DMS 273 (cell line): ENCODE data around the gene KIF1A.

Experiments
- DNase-seq: peaks from one replicate; lab custom pipeline; 2025; ENCODE audit not compliant: unreplicated experiment; lab: John Stamatoyannopoulos, UW

KIF1A gene

DNA sequence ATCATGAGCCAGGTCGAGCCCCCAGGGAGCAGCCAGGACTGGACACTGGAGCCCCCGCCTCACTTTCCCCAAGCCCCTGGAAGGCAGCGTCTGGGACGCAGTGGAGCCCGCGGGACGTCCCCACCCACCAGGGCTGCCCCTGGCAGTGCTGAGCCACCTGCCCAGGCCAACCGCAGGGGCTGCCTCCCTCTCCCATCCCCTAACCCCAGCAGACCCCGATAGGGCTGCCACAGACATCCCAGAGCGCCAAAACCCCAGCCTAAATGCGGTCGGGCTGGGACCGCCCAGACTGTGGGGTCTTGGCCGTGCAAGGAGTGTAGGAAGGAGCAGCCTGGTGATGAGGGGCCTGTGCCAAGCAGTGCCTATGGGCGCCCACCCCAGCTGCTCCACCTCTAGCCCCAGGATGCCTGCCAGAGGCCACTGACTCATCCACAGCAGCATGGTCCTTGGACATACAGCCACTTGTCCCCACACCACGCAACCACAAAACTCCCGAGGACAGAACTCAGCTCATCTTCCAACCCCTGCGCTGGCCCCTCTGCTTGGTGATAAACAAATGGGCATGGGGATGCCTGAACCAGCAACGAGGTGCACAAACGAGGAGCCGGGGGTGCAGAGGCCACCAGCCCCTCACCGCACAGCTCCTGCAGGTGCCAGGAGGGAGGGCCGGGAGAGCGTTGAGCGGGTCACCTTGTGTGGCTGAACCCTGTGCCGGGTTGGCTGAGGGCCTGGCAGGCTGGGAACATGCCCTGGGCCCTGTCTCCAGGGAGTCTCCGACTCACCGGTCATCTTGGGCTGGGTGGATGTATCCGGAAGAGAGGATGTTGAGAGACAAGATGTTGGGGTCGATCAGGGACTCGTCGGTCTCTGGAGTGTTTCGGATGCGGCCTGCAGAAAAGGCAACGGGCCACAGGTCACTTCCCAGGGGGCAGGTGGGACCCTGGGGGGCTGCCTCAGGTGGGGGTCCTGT is 83.5 kb downstream of the KIF1A start:
- DNase-seq, result no peak

DNA sequence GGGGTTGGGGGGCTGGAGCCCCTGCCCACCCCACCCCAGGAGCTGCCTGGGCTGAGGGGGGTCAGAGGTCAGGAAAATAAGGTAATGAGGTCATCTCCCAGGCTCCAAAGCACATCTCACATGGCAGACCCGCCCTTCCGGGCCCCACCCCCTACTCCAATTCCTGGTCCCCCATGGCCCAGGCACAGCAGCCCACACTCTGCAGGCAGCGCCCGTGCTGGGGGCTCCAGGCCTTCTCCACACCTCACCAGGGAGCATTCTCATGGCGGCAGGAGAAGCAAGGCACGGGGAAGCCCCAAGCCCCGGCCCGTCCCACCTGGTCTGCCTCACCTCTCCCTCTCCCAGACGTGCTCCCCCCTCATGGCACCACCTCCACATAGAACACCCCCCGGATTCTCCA is 84.5 kb downstream of the KIF1A start:
- no peak for DNase-seq

DNA sequence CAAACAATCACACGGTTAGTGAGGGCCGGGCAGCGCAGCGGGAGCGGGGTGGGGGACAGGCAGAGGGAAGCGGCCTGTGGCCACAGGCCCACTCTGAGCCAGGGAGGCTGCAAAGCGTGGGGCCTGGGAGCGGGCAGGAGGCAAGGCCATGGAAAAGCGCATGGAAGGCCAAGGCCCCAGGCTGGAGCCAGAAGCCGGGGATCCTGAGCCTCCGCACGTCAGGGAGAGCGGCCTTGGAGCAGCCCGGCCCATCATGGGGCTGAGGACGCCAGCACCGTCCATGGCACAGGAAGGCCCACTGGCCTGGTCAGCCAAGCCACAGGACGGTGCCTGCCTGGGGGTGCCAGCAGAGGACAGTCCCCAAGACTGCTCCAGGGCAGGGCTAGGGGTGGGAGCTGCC is 85.3 kb downstream of the KIF1A start:
- DNase-seq, result no peak

DNA sequence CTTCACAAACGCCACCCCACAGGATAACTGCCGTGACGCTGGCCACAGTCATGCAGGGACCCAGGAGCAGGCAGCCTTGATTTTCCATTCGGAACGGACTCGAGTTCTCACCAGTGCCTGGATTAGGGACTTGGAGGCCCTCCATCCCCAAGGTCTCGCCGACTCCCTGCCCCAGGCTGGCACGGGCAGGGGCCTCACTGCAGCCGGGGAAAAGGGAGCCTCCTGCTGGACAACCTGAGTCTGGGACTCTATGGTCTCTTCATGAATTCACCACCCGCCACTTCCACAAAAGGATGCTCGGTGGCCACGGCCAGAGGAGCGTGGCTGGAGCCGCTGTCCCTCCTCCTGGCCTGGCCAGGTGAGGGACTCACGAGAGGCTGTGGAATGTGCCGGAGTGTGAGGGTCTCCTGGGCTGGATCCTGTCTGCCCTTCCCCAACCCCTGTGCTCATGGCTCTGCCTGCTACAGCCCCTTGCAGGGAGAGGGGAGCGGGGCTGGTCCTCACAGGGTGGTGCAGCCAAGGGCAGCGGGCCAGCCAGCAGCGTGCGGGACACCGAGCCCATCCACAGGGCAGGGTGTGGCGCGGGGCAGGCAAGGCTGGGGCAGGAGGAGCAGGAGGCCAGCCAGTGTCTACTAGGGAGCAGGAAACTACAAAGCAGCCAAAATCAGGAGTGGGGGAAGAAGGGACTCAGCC is 86.1 kb downstream of the KIF1A start:
- DNase-seq, result peak; percentile 41

DNA sequence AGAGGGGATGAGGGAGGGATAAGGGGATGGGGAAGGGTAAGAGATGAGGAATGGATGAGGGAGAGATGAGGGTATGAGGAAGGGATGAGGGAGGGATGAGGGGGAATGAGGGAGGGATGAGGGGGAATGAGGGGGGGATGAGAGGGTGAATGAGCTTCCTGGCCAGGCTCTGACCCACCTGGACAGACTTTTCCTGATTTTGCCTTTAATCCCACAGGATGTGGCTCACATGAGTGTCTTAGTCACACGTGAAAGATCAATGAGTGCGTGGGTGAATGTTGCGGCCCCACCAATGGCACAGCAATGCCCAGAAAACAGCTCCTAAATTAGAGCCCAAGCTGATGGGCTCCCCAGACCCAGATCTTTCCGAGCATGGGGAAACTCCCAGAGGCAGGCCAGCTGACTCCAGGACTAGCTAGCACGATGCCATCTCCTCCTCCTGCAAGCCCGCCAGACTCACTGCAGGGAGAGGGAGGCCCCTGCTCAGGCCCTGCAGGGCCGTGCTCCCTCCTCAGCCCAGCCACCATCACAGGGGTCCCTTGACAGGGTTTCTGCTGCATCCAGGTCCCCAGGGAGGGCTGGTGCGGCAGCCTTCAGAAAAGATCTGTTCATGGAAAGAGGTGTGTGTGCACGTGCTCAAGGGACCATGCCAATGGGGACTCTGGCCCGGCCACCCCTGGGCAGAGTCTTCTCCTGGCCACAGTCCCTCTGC is 87.0 kb downstream of the KIF1A start:
- peak; percentile 23 for DNase-seq

DNA sequence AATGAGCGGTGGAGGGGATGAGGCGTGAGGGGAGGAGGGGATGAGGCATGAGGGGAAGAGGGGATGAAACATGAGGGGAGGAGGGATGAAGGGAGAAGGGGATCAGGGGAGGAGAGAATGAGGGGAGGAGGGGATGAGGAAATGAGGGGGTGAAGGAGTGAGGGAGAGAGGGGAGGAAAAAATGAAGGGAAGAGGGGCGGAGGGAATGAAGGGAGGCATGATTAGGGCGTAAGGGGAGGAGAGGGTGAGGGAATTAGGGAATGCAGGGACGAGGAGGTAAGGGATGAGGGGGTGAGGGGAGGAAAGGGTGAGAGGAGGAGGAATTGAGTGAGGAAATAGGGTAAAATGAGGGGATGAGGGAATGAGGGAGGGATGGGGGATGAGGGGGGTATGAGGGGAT is 87.8 kb downstream of the KIF1A start:
- no peak for DNase-seq

DNA sequence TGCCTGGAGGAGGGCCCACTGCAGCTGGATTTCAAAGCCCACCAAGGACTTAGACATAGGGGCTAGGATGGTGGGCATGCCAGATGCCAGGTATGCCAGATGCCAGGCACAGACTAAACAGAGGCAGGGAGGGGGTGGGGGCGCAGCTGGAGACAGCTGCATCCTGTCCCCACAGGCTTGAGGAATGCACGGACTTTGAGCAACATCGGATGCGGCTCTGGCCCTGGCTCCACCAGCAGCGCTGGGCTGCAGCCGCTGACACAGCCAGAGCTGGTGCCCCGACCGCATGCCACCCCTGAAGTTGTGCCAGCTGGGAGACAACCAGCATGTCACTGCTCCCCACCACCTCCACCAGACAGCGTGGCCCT is 88.9 kb downstream of the KIF1A start:
- DNase-seq, result no peak

DNA sequence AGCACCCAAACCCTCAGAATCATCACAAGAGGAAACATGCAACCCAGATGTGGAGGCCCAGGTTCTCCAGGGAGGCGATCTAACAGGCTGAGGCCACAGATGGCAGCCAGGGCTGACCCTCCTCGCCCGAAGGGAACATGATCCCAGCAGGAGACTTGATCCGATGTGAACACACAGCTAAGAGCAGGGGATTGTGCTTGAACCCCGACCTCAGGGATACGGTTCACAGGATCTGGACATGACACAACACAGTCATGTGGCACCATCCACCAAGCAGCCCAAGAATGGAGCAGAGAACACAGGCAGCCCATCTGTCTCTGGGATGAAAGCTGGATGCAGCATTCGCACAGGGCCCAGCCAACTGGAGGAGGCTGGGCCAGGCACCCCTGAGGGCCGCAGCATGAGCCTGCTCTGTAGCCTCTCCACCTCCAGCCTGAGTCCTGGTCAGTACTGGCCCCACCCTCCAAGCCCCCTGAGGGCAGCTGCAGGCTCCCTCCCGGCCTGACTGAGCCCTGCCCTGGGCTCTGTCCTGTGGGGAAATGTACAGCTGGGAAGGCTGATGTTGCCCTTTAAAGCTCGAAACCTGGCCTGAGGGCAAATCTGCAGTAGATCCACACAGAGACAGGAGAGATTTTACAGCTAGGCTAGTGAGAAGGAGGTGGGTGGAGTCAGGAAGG is 89.4 kb downstream of the KIF1A start:
- peak; percentile 72 for DNase-seq

DNA sequence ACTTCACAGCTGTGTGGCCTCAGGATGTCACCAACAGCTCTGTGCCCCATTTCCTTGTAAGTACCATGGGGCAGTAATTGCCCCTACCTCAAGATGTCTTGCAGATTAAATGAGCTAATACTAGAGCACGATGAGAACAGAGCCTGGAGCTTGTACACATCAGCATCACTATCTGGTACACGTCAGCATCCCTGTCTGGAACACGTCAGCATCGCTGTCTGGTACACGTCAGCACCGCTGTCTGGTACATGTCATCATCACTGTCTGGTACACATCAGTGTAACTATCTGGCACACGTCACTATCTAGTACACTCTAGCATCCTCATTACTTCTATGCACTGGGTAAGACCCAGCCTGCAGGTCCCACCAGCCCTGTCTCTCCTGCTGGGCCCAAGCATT is 91.2 kb downstream of the KIF1A start:
- no peak for DNase-seq

DNA sequence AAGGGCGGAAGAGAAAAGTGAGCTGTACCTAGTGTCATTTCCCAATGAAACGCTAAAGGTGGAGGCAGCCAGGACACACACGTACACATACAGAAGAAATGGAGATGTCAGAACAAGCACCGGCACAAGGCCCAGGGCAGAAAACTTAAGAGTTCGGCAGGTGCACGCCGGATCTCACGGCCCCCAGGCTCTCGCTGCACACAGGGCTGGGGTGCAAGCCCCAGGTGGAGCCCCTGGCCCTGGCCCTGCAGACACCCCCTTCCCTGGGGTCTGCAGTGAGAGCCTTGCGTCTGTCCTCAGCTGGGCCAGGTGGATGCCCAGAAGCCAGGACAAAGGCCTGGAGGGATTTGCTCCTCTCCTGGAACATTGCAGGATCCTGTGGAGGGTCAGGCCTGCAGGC is 91.7 kb downstream of the KIF1A start:
- no peak for DNase-seq

DNA sequence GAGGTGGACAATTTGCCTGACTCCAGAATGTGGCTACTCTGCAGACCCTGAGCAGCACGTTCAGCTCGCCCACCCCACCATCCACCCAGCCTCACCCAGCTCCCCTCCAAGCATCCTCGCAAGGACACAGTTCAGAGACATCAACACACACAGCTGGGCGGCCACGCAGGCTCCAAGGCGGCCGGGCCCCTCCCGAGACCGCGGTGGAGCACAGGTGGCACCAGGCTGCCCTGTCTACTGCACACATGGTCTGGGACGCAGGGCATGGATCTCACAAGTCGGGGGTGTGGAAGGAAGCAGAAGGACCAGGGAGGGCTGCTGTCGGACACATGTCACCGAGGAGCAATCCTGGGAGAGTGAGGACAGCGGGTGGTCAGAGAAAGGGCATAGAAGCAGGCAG is 92.1 kb downstream of the KIF1A start:
- DNase-seq, result no peak

DNA sequence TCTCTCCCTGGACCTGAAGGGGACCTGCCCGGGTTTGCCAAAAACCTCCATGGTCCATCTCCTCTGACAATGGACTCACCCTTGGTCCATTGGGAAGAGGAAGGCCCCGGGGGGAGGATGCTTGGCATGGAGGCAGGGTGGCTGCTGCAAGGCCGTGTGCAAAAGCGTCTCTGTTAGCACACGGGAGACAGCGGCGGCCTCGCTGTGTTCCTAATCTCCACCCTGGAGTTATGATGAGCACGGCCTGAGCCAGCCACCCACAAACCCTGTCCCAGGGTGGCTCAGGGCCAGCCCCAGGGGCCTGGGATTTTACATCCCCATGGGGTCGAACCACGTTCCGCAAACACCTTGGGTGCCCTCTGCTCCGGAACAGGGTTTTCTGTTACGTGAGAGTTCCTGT is 92.6 kb downstream of the KIF1A start:
- no peak for DNase-seq

DNA sequence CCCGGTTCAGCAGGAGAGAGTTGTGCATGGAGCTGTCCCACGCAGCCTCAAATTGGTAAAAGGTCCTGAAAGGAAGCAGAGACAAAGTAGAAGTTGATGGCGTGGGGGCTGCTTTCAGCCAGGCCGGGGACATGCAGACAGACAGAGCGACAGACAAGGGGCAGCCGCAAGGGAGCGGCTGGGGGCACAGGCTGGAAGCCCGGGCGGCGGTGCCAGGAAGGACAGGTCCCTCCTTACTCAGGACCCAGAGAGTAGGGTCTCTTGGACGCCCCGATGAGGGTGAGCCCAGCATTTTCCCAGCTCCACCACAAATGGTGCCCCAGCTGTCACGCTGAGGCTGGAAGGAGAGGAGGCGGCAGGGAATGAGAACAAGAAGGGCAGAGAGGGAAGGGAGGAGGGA is 93.1 kb downstream of the KIF1A start:
- no peak for DNase-seq

DNA sequence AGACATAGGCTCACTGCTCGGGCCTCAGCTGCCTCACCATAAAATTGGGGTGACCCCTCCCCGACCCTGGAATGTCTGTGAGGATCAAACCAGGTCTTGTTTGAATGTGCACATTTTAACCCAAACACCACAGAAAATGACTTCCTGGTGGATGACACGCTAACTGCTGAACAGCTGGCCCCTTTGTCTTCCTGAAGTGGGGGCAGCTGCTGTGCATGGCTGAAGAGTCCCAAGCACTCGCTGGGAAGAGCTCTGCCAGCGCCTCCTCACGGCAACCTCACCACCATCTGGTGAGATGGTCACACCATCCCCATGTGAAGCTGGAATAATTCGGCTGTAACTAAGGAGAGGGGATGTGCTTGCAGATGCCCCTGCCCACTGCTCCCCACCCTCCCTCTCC is 94.3 kb downstream of the KIF1A start:
- peak; percentile 92 for DNase-seq

DNA sequence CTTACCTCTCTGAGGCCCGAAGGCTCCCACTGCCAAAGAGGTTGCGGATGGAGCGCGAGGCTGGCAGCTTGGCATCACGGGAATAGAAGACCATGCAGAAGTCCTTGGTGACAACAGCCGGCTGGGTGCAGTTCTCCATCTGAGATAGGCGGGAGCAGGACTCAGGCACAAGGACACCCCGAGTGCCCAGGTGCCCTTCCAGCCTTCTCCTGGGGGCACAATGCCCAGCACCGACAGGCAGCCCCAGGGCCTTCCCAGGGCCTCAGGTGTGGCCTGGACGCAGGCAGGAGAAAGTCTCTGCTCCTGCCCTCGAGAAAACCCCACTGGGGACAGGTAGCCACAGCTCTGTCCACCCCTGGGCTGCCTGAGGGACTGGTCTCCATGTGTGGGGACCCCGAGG is 94.8 kb downstream of the KIF1A start:
- DNase-seq, result no peak

DNA sequence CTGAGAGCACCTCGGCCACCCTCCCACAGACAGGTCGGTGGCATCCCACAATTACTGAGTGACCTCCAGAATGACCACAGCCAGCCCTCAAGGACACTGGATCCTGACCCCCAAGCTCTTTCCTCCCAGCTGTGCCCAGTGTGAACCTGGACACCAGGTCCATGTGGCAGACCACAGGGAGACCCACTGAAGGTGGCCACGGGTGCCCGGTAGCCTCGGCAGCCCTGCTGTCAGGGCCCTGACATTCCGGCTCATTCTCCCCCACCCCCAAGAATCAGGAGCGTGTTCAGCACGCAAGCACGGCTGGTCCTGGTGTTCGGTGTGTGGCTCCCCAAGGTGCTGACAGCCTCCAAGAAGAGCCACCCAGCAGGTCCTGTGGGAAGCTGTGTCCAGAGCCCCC is 95.6 kb downstream of the KIF1A start:
- DNase-seq, result no peak

DNA sequence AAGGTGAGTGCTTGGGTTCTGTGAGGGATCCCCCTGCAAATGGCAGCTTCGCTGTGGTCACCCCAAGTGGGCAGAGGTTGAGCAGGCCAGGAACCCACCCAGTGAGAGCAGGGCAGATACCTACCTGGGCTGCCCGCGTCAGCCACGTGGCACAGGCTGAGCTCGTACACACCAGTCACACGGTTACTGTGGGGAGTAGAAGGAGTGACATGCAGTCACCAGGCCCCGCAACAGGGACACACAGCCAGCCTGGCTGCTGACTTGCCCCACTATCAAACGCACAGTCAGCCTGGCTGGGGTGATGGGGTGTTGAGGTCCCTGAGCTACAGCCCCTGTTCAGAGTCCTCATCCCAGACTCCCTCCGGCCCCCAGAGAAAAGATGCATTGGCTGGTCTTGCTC is 96.2 kb downstream of the KIF1A start:
- DNase-seq, result no peak

DNA sequence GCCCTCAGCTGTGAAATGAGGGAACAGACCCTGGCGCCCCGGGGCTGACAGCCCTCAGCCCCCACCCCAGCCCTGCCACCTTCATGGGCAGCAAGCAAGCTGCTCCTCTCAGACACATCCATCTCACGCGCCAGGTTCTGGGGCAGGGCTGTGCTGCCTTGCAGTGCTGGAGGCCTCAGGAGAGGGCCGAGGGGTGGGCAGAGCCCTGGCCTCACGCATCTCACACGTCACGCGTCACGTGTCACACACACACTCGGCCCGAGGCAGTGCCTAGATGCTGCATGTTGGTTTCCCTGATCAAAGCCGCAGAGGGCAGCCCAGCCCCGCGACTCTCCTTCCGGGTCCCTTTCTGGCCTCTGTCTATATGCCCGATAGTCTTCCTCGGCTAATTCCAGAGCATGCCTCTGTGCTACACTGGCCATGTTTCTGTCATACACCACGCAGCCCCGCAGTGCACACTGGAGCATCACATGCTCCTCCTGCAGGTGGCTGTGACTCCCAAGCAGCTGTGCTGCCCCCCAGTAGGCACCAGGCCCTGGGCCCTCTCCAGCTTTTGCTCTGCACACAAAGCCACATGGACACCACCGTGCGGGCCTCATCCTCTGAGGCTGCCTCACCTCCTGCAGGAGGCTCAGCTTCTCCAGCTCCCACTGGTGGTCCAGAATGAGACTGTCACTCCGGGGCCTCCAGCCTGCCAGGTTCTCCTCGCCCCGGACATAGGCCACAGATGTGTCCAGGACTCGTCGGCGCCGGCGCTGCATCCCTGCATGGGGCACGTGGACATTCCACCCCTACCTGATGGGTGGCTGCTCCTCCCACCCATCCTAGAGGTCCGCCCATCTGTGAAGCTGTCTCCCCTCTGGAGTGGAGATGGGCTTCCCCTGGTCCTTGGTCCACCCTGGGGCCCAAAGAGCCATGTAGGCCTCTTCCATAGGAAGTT is 97.0 kb downstream of the KIF1A start:
- peak; percentile 25 for DNase-seq

DNA sequence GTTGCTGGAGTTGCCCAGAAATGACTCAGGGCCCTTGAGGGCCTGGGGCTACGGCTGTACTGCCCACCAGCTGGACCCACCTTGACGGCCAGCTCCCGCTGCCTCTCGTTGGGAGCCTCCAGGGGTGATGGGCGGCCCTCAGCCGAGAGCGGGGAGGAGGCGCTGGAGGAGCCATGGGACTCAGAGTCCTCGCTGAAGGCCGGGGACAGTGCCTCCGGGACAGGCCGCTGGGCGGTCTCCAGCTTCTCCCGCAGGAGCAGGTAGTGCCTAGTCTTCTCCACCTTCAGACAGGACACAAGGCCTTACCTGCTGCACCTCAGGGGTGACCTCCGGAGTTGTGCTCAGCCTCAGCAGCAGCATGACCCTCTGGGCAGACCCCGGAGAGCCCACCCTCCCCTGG is 97.6 kb downstream of the KIF1A start:
- DNase-seq, result no peak

DNA sequence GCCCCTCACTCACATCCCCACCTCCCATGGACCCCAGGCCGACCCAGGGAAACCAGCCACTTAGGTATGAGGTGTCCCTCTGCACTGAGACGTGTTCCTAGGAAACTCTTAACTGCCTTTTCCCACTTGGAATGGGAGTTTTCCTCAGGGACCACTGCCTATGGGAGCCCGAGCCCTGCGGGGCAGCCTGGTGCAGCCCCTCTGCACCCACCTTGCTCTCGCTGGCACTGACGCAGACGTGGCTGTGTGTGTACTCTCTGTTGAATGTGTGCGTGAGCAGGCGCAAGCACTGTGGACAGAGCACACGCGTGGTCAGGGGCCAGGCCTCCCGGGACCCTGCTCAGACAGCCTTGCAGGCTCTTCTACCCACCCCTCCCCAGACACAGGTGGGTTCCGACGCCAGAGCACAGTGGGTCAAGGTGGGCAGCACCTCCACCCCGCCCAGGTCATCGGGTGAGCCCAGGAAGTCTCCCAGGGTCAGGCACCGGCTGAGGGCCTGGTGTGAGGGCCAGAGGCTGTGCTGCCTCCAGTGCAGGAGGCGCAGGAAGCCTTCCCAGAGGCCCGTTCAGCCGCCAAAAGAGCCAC is 98.3 kb downstream of the KIF1A start:
- DNase-seq, result no peak
